Caco-2 (cell line): Measurements from ENCODE around the gene LRRC26. TPM values are rescaled to one million over a fixed set of nuclear protein-coding genes. Genes with fewer than 3 reads are reported as not detected.

Experiments used
- BruUV-seq: library from RNA; stranded (reverse); fragments of 400-500 nt; replicated peaks from 2 replicates; lab custom pipeline; 2021; lab: Mats Ljungman, UMichigan
- CTCF ChIA-PET: fragments of 300-600 bp; sonication (Branson Sonifier 250); formaldehyde crosslinking; loops from one replicate; lab custom pipeline; 2022; ENCODE audit warnings: antibody characterized with exemption; lab: Charles Lee
- POLR2A ChIA-PET: fragments of 300-600 bp; sonication (Branson Sonifier 250); formaldehyde crosslinking; loops from one replicate; lab custom pipeline; 2022; ENCODE audit warnings: antibody characterized with exemption; lab: Charles Lee
- DNase-seq, 2 experiments: peaks; one replicate each; pipeline versions ENCODE4 v3.0.0 to v3.0.0-alpha.2; 2020 to 2022
- H3K27me3 ChIP-seq: replicated peaks from 2 replicates; pipeline ENCODE4 v1.6.0; 2011; ENCODE audit warnings: low read length; ENCODE audit not compliant: control insufficient read depth, insufficient read depth
- H3K36me3 ChIP-seq: 2 replicates; pipeline ENCODE4 v1.5.1; 2011; ENCODE audit warnings: low read length; ENCODE audit not compliant: control insufficient read depth, insufficient read depth
- H3K4me1 ChIP-seq: fragments of 250-450 bp; sonication (Bioruptor Pico); 2 replicates; pipeline ENCODE4 v1.5.1; 2020; ENCODE audit warnings: mild to moderate bottlenecking
- H3K4me3 ChIP-seq: 2 replicates; pipeline ENCODE4 v1.5.1; 2011; ENCODE audit warnings: low read depth, mild to moderate bottlenecking, control low read depth, low read length
- H3K9me3 ChIP-seq: fragments of 250-450 bp; sonication (Bioruptor Pico); 2 replicates; pipeline ENCODE4 v1.5.1; 2020; ENCODE audit warnings: mild to moderate bottlenecking, moderate library complexity
- H3K27ac Mint-ChIP-seq: one replicate; pipeline ENCODE4 v1.8.0; 2022; ENCODE audit warnings: mixed read lengths; ENCODE audit not compliant: unreplicated experiment
- H3K27me3 Mint-ChIP-seq: one replicate; pipeline ENCODE4 v1.8.0; 2022; ENCODE audit warnings: mixed read lengths; ENCODE audit not compliant: insufficient read depth, unreplicated experiment
- H3K36me3 Mint-ChIP-seq: one replicate; pipeline ENCODE4 v1.8.0; 2022; ENCODE audit warnings: mild to moderate bottlenecking, mixed read lengths; ENCODE audit not compliant: insufficient read depth, unreplicated experiment
- H3K4me1 Mint-ChIP-seq: one replicate; pipeline ENCODE4 v1.8.0; 2022; ENCODE audit warnings: low read depth, mixed read lengths; ENCODE audit not compliant: unreplicated experiment
- H3K4me3 Mint-ChIP-seq: one replicate; pipeline ENCODE4 v1.8.0; 2022; ENCODE audit warnings: mild to moderate bottlenecking, moderate library complexity, mixed read lengths; ENCODE audit not compliant: unreplicated experiment
- H3K9me3 Mint-ChIP-seq: one replicate; pipeline ENCODE4 v1.8.0; 2022; ENCODE audit warnings: mixed read lengths; ENCODE audit not compliant: unreplicated experiment
- intact Hi-C: fragments of 100-400 bp; cut with micrococcal nuclease; formaldehyde crosslinking; loops from one replicate; pipeline ENCODE4 v1.10.0; 2022; ENCODE audit not compliant: unreplicated experiment
- total RNA-seq: library from RNA; stranded (reverse); gene quantifications from 2 replicates; pipeline ENCODE4 v1.2.3, GENCODE V29; 2022
- TF ChIP-seq, protein P1 (sequence below), 2 experiments: fragments of 200-600 bp in 1 of 2; IDR thresholded peaks; 1 replicate in 1 of 2; 2 replicates in 1 of 2; pipeline versions ENCODE4 v1.5.1 to v1.8.0; 2011 to 2022; ENCODE audit warnings: antibody characterized with exemption in 1 of 2, control low read depth in 1 of 2, inconsistent platforms in 1 of 2, low read depth in 1 of 2, low read length in 1 of 2, mild to moderate bottlenecking in 1 of 2, moderate library complexity in 1 of 2; ENCODE audit not compliant: insufficient read depth in 1 of 2, severe bottlenecking in 1 of 2, unreplicated experiment in 1 of 2

The LRRC26 gene
- total RNA-seq, 1 experiment from 2014 or later = 2.9 TPM

GRCh38 chr9:137128862-137129455 is 40.9 kb downstream of the LRRC26 start:
- peak in 1 of 2 experiments; percentile 47 for DNase-seq
- Histone ChIP-seq H3K36me3 (no peaks in the 10 kb centered on the region), H3K9me3 (no peaks in the 10 kb centered on the region), H3K27me3 (no peaks in the 10 kb centered on the region), H3K4me1 (0 out of 2 replicates have a peak, but pooled peaks cover 9% of the 10 kb centered on the region), H3K4me3 (peak overlapping the region; percentile 87)
- TF ChIP-seq, protein P1, sequence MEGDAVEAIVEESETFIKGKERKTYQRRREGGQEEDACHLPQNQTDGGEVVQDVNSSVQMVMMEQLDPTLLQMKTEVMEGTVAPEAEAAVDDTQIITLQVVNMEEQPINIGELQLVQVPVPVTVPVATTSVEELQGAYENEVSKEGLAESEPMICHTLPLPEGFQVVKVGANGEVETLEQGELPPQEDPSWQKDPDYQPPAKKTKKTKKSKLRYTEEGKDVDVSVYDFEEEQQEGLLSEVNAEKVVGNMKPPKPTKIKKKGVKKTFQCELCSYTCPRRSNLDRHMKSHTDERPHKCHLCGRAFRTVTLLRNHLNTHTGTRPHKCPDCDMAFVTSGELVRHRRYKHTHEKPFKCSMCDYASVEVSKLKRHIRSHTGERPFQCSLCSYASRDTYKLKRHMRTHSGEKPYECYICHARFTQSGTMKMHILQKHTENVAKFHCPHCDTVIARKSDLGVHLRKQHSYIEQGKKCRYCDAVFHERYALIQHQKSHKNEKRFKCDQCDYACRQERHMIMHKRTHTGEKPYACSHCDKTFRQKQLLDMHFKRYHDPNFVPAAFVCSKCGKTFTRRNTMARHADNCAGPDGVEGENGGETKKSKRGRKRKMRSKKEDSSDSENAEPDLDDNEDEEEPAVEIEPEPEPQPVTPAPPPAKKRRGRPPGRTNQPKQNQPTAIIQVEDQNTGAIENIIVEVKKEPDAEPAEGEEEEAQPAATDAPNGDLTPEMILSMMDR (IDR thresholded peaks at IDR 0.05; ENCODE audit: insufficient read depth in 1 of 2, low read depth in 1 of 2, low read length in 1 of 2, severe bottlenecking in 1 of 2, unreplicated experiment in 1 of 2) = no peak
- intact Hi-C loops = loop anchor here (5.0 kb wide), 1 partner anchor 38 kb away; no protein-coding TSS in a partner anchor
- no peaks in the 10 kb centered on the region for H3K9me3 Mint-ChIP-seq
- POLR2A ChIA-PET = interaction anchor here (0.7 to 1.1 kb wide), 4 partner anchors 22 to 359 kb away, joined by 3 to 9 read pairs (median 6); partner anchors contain the start of genes SSNA1 and TUBB4B
- H3K4me1 Mint-ChIP-seq = peaks cover 21% of the 10 kb centered on the region
- H3K4me3 Mint-ChIP-seq = peak overlapping the region; percentile 82
- CTCF ChIA-PET = interaction anchor here (0.9 to 1.5 kb wide), 5 partner anchors 34 to 108 kb away, joined by 4 to 8 read pairs (median 5); partner anchors contain the start of genes NPDC1 and TPRN
- BruUV-seq = no TSS peak
- peaks cover 10% of the 10 kb centered on the region for H3K36me3 Mint-ChIP-seq
- H3K27ac Mint-ChIP-seq = peak overlapping the region; percentile 89
- no peaks in the 10 kb centered on the region for H3K27me3 Mint-ChIP-seq

- H3K36me3 Mint-ChIP-seq = peaks cover 10% of the 10 kb centered on the region
- Histone ChIP-seq H3K9me3 (no peaks in the 10 kb centered on the region), H3K4me1 (0 out of 2 replicates have a peak, but pooled peaks cover 9% of the 10 kb centered on the region), H3K36me3 (no peaks in the 10 kb centered on the region), H3K4me3 (peak overlapping the region; percentile 87), H3K27me3 (no peaks in the 10 kb centered on the region)
- peaks cover 21% of the 10 kb centered on the region for H3K4me1 Mint-ChIP-seq
- intact Hi-C loops = loop anchor here (5.0 kb wide), 1 partner anchor 39 kb away; no protein-coding TSS in a partner anchor
- H3K9me3 Mint-ChIP-seq = no peaks in the 10 kb centered on the region
- DNase-seq = peak; percentile 52 to 70
- BruUV-seq = TSS peak; percentile 65
- H3K27ac Mint-ChIP-seq = peak overlapping the region; percentile 89
- ChIA-PET CTCF (interaction anchor here (0.9 to 1.2 kb wide), 7 partner anchors 22 to 108 kb away, joined by 4 to 12 read pairs (median 5); partner anchors contain the start of genes ANAPC2, MAN1B1, RNF224 and SSNA1), POLR2A (interaction anchor here (0.6 to 1.5 kb wide), 4 partner anchors 73 to 335 kb away, joined by 3 to 6 read pairs (median 4); partner anchors contain the start of gene TUBB4B)
- peak overlapping the region; percentile 82 for H3K4me3 Mint-ChIP-seq
- TF ChIP-seq, protein P1 (IDR thresholded peaks at IDR 0.05; ENCODE audit: insufficient read depth in 1 of 2, low read depth in 1 of 2, low read length in 1 of 2, severe bottlenecking in 1 of 2, unreplicated experiment in 1 of 2) = no peak
- no peaks in the 10 kb centered on the region for H3K27me3 Mint-ChIP-seq
Observed at GRCh38 chr9:137128158-137128861, 41.5 kb downstream of the LRRC26 start.
